Measurements from ENCODE around the gene CLRN3.

DNA sequence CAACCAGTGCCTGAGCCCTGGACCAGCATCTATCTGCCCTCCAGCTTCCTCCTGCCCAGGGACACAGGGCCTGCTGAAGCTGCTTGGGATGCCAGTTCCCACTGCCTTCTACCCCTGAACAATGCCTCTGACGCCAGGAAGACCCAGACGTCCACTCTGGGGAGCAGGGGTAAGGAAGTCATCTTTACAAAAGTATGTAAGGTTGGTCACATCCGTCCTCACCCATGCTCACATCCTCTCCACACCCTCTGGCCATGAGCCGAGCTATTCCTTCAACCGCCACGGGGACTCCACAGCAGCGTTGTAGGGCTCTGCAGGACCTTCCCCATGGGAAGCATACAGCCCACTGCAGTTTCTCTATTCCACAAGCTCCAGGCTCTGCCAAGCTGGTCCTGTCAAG lies 58.5 kb downstream of the CLRN3 start:
- TF ChIP-seq, protein P1, sequence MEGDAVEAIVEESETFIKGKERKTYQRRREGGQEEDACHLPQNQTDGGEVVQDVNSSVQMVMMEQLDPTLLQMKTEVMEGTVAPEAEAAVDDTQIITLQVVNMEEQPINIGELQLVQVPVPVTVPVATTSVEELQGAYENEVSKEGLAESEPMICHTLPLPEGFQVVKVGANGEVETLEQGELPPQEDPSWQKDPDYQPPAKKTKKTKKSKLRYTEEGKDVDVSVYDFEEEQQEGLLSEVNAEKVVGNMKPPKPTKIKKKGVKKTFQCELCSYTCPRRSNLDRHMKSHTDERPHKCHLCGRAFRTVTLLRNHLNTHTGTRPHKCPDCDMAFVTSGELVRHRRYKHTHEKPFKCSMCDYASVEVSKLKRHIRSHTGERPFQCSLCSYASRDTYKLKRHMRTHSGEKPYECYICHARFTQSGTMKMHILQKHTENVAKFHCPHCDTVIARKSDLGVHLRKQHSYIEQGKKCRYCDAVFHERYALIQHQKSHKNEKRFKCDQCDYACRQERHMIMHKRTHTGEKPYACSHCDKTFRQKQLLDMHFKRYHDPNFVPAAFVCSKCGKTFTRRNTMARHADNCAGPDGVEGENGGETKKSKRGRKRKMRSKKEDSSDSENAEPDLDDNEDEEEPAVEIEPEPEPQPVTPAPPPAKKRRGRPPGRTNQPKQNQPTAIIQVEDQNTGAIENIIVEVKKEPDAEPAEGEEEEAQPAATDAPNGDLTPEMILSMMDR (IDR thresholded peaks at IDR 0.05) = no peak
- TF ChIP-seq POLR2A (IDR thresholded peaks at IDR 0.05) = no peak
